Ascending aorta (tissue), 2 donors: ENCODE results near the gene NKPD1. TPM values are rescaled to one million over a fixed set of nuclear protein-coding genes. Genes with fewer than 3 reads are reported as not detected.

ENCODE experiments used
- DNase-seq, 2 donors: peaks; one replicate each; pipeline ENCODE4 v3.0.0-alpha.2; 2019; ENCODE audit warnings: low spot score in 2 of 2
- H3K27ac ChIP-seq, 2 donors: fragments of 200-600 bp; sonication (generic); one replicate each; pipeline ENCODE4 v1.5.1; 2016 to 2017; ENCODE audit warnings: mild to moderate bottlenecking in 1 of 2
- H3K27me3 ChIP-seq: fragments of 200-600 bp; sonication (generic); one replicate; pipeline ENCODE4 v1.5.1; 2017
- H3K36me3 ChIP-seq, 2 donors: fragments of 200-600 bp; sonication (generic); one replicate each; pipeline ENCODE4 v1.5.1; 2016
- H3K4me1 ChIP-seq, 2 donors: fragments of 200-600 bp; sonication (generic); one replicate each; pipeline ENCODE4 v1.5.1; 2016 to 2017; ENCODE audit warnings: mild to moderate bottlenecking in 1 of 2
- H3K4me3 ChIP-seq, 2 donors: fragments of 200-600 bp; sonication (generic); one replicate each; pipeline ENCODE4 v1.5.1; 2016 to 2017; ENCODE audit warnings: mild to moderate bottlenecking in 1 of 2
- H3K9me3 ChIP-seq, 2 donors: fragments of 200-600 bp; sonication (generic); one replicate each; pipeline ENCODE4 v1.5.1; 2016
- CTCF ChIP-seq, 3 experiments: fragments of 200-600 bp in 2 of 3; fragments of 450-650 bp in 1 of 3; sonication (generic) in 2 of 3; IDR thresholded peaks; one replicate each; pipeline ENCODE4 v1.5.1; 2016 to 2019; ENCODE audit warnings: antibody characterized with exemption in 3 of 3, mild to moderate bottlenecking in 1 of 3, moderate library complexity in 1 of 3
- intact Hi-C: fragments of 100-400 bp; cut with DNase I; formaldehyde crosslinking; loops from one replicate; pipeline ENCODE4 v1.15.1; 2023
- total RNA-seq: library from RNA; depleted of rRNA; stranded (reverse); fragments of >200 nt; gene quantifications from one replicate; pipeline ENCODE4 v1.1.0, GENCODE V29; 2016

The NKPD1 gene
- total RNA-seq, 1 donor from 2014 or later, result not detected

DNA sequence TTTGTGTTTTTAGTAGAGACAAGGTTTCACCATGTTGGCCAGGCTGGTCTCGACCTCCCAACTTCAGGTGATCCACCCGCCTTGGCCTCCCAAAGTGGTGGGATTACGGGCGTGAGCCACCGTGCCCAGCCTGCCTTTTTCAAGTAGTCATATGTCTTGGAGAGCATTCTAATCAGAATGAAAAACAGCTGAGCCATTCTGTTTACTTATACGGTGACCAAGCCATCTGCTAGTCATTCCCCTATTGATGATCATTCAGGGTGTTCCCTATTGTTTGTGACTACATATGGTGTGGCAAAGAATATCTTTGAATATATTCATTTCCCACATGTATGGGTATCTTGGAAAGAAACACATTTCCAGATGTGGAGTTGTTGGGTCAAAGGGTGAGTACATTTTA is 35.0 kb upstream of the NKPD1 start:
- Histone ChIP-seq H3K9me3 (no peaks in the 10 kb centered on the region), H3K27ac (no peak overlapping the region), H3K4me1 (no peaks in the 10 kb centered on the region), H3K4me3 (no peak overlapping the region), H3K36me3 (peaks cover 0 to 3% of the 10 kb centered on the region in 2 donors), H3K27me3 (no peaks in the 10 kb centered on the region)
- TF ChIP-seq CTCF (IDR thresholded peaks at IDR 0.05), result no peak
- no peak for DNase-seq
- intact Hi-C loops, result no loop called here

- Histone ChIP-seq H3K27me3 (no peaks in the 10 kb centered on the region), H3K27ac (no peak overlapping the region)
- intact Hi-C loops, result no loop called here
Observed at GRCh38 chr19:45191375-45191774, 30.6 kb upstream of the NKPD1 start.

GRCh38 chr19:45189971-45190370 is 29.2 kb upstream of the NKPD1 start:
- Histone ChIP-seq H3K4me1 (no peaks in the 10 kb centered on the region), H3K36me3 (peaks cover 0 to 3% of the 10 kb centered on the region in 2 donors), H3K4me3 (no peak overlapping the region), H3K27ac (no peak overlapping the region), H3K9me3 (no peaks in the 10 kb centered on the region), H3K27me3 (no peaks in the 10 kb centered on the region)
- intact Hi-C loops, result no loop called here
- no peak for TF ChIP-seq CTCF (IDR thresholded peaks at IDR 0.05)
- DNase-seq, result no peak

More at GRCh38 chr19:45191375-45191774, 30.6 kb upstream of the NKPD1 start:
- H3K9me3 ChIP-seq, result no peaks in the 10 kb centered on the region
- no peak overlapping the region for H3K4me3 ChIP-seq
- H3K36me3 ChIP-seq, result peaks cover 0 to 3% of the 10 kb centered on the region in 2 donors
- no peak for TF ChIP-seq CTCF (IDR thresholded peaks at IDR 0.05)
- H3K4me1 ChIP-seq, result no peaks in the 10 kb centered on the region
- DNase-seq, result no peak

- no peak for DNase-seq
- Histone ChIP-seq H3K4me1 (no peaks in the 10 kb centered on the region), H3K9me3 (no peaks in the 10 kb centered on the region), H3K4me3 (no peak overlapping the region), H3K27me3 (no peaks in the 10 kb centered on the region), H3K27ac (no peak overlapping the region), H3K36me3 (peaks cover 0 to 3% of the 10 kb centered on the region in 2 donors)
- TF ChIP-seq CTCF (IDR thresholded peaks at IDR 0.05), result peak in 2 of 3 experiments; percentile 11 to 37
- intact Hi-C loops, result no loop called here
Observed at GRCh38 chr19:45187421-45188100, 26.8 kb upstream of the NKPD1 start.

- no peak for TF ChIP-seq CTCF (IDR thresholded peaks at IDR 0.05)
- Histone ChIP-seq H3K27ac (no peak overlapping the region), H3K9me3 (no peaks in the 10 kb centered on the region), H3K36me3 (peaks cover 4 to 6% of the 10 kb centered on the region in 2 donors), H3K4me1 (no peaks in the 10 kb centered on the region), H3K27me3 (no peaks in the 10 kb centered on the region), H3K4me3 (no peak overlapping the region)
- intact Hi-C loops, result no loop called here
- DNase-seq, result no peak
Observed at GRCh38 chr19:45186509-45187334, 25.9 kb upstream of the NKPD1 start.
